Activated CD8-positive, alpha-beta memory T cell treated with anti-CD3 and anti-CD28 coated beads, Interleukin-2, amount 50 U/mL, for 48 hours (primary cell): Measurements from ENCODE around the gene CNRIP1.

Experiments
- DNase-seq: peaks from one replicate; pipeline ENCODE4 v3.0.0-alpha.2; 2020

The CNRIP1 gene

DNA sequence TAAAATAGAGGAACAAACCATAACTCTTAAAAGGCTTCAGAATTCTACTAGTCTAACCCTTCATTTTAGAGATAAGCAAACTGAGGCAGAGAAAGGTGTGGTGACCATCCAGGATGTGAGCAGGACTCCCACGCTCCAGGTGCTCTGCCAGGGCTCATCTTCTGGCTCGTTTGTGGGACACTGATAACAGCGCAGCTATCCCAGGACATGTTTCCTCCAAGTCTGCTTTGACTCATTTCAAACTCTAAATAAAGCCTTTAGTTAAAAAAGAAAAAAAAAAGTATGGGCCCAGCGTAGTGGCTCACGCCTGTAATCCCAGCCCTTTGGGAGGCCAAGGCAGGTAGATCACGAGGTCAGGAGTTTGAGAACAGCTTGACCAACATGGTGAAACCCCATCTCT, 28.4 kb downstream of the CNRIP1 start:
- DNase-seq, result no peak

DNA sequence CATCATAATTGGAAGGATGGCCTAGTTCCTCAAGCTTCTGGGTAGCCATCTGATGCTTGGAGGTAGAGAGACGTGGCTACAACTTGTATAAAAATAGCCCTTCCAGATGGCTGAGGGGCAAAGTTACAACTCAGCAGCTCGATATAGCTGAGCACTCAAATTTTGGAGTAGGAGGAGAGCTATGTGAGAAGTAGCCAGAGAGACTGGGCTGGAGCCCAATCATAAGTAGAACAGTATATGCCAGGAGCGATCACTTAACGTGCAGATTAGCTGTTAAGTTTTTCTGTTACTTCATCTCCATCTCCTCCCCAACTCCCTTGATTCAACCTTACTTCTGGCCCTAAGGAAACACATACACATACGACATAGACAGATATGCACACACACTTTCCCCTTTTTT, 28.8 kb downstream of the CNRIP1 start:
- no peak for DNase-seq

- DNase-seq, result no peak
These were observed 31.9 kb downstream of the CNRIP1 start for GRCh38 chr2:68287580-68288441.

GRCh38 chr2:68284896-68285295, 34.9 kb downstream of the CNRIP1 start:
- DNase-seq, result no peak

GRCh38 chr2:68283419-68283812, 36.3 kb downstream of the CNRIP1 start:
- no peak for DNase-seq

GRCh38 chr2:68282811-68283418, 36.8 kb downstream of the CNRIP1 start:
- DNase-seq, result no peak

DNA sequence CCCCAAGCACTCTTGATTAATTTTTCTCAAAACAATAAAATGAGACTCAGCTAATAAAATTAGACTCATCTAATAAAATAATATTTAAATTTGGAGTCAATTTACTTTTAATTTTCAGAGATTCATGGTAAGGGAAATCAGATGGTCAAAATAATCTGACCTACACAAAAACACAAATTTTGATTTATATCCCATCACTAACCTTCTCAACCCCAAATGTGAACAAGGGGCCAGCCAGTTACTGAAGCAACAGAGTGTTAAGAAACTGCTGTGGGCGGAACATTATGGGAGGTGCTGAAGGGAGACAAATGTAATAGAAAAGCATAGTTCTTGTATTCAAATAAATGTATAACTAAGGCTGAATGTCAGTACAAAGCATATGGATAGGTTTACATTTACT, 39.0 kb downstream of the CNRIP1 start:
- DNase-seq, result no peak

DNA sequence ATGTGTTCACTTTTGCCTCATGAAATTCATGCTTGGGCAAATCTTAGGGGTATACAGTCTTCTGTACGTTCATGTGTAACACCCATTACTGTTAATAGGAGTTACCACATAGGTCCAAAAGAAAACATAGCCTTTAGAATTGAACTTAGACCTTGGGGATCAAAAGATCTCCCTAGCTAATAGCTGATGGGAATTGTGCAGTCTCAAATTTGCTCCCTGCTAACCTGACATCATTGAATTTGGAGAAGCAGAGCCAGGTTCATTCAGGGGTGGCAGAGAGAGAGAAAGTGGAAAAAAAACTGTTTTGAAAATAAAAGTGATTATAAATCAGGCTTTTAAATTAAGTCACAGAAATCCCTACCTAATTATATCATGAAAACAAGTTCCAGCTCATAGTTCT, 39.4 kb downstream of the CNRIP1 start:
- no peak for DNase-seq

DNA sequence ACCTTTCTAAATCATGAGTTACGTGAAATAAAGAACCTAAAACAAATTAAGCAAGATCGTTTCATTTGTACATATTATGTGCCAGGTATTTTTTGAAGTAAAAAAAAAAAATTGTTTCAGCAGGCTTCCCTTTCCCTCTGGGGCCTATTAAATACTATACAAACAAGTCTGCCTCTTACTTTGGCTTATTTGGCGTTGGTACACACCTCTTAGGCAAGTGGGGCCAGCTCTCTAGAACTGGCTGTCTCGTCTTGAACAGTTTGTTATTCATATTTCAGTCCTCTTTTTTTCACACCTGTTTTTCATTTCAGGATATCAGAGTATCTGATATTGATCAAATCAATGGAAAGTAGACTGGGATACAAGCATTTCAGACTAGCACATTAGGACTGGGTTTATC, 40.1 kb downstream of the CNRIP1 start:
- no peak for DNase-seq

DNA sequence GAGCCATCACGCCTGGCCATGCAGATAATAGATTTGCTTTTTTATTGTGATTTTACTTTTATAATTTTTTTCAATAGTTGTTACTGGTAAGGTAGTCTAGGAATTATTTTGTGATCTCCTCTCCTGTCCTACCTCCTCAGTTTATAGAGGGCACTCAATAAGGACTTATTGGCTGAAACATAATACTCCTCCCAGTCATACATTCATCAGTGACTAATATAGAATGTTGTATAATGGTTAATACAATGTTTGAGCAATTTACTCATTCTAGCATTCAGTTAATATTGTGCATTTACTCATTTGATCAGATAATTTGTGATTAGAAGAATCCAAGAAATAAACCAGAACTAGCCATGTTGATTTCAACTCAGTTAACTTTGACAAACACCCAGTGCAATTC, 41.6 kb downstream of the CNRIP1 start:
- no peak for DNase-seq

- no peak for DNase-seq
These were observed 45.7 kb downstream of the CNRIP1 start for GRCh38 chr2:68274022-68274421.

- no peak for DNase-seq
These were observed 47.3 kb downstream of the CNRIP1 start for GRCh38 chr2:68272246-68272994.

GRCh38 chr2:68266655-68267054, 53.1 kb downstream of the CNRIP1 start:
- DNase-seq, result no peak

- no peak for DNase-seq
These were observed 56.1 kb downstream of the CNRIP1 start for GRCh38 chr2:68263632-68264031.

- DNase-seq, result no peak
These were observed 60.9 kb downstream of the CNRIP1 start for GRCh38 chr2:68258851-68259250.

GRCh38 chr2:68256093-68256450, 63.7 kb downstream of the CNRIP1 start:
- DNase-seq, result no peak

DNA sequence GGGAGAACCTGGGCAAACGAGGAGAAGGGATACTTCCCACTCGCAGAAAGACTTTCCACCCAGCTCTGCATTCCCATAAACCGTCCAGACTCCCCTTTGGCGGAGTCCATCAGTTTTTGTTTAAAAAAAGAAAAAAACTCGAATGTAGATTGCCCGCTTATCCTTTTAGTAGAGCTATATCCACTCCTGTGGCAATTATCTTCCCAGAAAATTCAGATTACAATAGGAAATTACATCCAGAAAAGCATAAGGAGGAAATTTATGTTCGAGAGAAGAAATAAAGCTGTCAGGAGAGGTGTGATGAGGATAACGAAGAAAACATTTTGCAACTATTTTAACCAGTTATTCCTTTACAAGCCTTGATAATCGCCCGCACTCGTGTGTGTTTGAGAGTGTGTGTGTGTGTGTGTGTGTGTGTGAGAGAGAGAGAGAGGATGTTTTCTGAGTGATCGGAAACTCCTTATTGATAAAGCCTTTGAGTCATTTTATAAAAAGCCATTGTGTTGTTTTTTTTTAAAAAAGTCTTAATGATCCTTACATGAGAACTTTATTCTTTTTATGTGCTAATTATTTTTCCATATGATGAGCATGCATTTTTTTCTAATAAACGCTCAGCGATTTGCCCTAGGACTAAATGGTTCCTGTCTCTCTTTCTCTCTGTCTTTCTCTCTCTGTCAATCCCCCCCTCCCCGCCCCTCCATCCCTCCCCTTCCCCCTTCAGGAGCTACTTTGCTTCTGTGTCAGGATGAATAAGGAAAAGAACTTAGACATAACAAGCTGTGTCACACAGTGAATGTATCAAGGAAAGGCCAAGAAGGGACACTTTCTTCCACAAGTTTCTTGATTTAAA, 66.3 kb downstream of the CNRIP1 start:
- DNase-seq, result no peak

DNA sequence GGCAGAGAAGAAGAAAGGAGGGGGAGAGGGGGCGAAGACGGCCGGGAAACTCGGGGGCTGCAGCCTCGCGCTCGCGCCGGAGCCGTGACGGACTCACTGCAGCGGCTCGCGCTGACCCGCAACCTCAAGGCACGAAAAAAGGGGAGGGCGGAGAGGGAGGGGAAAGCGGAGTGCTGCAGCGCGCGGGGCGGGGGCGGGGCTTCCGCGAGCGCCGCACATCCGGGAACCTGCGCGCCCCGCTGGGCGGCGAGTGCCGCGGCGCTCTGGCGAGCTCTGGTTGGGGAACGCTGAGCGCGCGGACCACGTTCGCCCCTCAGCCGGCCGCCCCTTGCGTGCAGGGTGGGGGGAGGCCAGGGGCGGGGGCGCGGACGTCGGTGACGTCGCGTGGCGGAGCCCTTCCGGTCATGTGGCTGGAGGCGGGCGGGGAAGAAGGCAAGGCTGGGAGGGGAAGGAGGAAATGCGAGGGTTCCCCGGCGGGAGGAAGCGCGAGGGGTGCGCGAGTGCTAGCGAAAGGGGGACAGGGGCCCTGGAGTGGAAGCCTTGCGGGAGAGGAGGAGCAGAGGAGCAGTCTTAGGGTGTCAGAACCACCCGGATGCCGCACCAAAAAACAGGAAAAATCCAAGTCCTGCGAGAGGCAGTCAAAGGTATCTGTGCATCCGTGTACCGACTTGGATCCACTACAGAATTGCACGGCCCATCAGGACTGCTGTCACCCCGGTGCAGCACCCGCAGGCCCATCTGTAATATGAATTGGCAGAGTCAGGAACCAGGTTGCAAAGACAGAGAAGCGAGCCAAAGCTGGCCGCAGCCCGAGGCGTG, 67.1 kb downstream of the CNRIP1 start, which contains the start of gene PPP3R1:
Gene PPP3R1, minus strand, starts transcription at position 133 of the 819 bp plus-strand sequence. CDS start 405 bp downstream, outside the sequence.
- peak; percentile 96 for DNase-seq

DNA sequence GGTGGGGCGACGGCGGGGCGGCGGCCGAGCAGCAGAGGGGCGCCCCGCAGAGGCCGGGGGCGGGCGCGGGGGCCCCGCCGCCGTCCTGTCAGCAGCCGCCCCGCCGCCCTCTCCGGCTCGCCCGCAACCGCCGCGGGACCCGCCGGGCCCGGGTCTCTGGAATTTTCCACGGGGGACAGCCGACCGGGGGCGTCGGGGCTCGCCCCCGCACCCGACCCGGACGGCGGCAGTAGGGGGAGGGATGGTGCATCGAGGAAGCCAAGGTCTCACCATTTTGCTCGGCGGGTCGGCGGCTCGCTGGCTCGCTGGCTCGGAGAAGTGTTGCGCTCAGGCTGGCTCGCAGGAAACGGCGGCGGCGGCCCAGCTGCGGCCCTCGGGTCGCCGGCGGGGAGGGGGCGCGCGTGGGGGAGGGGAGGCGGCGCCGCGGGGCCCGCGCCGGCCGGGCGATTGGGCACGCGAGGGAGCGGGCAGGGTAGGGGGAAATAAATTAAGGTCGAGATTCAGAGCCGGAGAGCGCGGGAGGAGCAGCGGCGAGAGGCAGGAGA, 67.8 kb downstream of the CNRIP1 start:
- peak; percentile 74 for DNase-seq

DNA sequence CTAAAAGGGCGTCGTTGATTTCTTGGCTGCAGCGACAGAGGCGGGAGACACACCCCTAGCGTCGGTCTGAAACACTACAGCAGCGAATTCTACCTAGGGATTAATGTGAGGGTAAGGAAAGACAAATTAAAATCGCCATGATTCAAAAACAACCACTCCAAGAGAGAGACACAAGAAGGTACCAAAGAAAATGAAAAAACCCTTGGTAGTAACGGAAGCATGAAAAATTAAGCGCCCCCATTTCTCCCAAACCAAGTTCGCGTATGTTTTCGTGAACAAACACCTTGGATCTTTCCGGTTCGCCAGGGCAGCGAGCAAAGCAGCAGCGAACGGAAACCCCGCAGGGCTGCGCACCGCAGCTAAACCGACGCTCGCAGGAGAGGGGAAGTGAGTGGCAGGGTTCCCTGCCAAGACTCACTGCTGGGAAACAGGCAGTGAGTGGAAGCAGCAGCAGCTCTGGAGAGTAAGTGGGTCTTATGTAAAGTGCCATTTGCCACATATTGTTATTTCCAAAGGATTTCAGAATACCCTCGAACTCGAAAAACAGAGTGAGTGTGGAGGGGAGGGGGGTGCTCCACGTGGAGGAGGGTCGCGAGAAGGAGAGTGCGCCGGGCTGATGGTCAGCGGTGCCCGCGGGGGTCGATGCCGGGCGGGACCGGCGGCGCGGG, 68.4 kb downstream of the CNRIP1 start:
- peak; percentile 78 for DNase-seq

DNA sequence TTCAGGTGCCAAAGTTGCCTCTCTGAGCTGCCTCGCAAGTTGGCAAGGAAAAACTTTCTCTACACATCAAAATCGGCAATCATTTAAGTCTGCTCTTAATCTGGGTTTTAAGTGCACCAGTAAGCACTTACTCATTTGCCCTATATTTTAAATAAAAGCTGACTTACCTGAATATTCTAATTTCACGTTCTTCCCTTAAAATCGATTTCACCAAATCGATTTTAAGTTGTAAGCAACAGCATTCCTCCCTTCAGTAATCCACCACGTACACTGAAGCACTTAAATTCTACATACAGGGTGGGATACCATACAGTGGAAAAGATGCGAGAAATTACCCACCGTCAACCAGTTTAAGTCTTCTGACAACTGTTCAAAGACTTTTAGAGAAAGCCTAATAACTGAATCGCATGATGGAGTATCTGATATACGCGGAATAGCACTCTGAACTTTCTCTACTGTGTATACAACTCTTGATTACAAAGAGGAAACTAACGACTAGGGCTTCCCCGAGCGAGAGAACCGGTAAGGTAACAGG, 69.0 kb downstream of the CNRIP1 start:
- no peak for DNase-seq
